Measurements from ENCODE around the gene NOTCH3.

The NOTCH3 gene

DNA sequence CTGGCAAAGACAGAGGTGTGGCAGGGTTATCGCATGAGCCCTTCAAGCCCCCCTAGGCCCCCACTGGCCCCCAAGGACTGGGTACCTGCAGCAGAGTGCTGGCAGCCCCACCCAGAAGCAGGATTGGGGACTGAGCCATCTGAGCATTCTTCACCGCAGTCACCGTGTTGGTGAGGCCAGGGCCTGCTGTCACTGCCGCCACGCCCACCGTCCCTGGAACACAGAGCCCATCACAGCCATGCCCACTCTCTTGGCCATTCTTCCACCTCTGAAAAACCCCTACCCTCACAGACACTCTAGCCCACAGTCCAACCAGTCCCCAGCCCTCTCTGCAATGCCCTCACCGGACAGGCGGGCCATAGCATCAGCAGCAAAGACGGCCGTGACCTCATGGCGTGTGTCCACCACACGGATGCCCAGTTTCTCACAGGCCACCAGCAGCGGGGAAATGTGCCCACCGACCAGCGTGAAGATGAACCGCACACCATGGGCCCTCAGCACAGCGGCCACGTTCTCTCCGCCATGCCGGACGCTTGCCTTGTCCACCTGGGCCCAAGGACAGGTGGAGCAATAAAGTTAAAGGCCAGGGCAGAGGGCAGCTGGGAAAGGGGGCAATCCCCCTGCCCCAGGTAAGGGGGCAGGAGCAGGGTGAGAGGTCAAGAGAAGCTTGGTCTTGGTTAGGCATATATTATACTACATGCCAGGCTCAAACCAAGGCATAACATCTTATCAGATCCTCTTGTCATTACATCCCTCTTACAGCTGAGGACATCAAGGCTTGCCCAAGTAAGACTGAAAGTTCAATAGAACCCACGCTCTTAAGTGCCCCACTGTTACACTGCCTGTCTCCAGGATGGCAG is 77.5 kb downstream of the NOTCH3 start:
- no peak for DNase-seq (ENCODE audit: low read depth)

DNA sequence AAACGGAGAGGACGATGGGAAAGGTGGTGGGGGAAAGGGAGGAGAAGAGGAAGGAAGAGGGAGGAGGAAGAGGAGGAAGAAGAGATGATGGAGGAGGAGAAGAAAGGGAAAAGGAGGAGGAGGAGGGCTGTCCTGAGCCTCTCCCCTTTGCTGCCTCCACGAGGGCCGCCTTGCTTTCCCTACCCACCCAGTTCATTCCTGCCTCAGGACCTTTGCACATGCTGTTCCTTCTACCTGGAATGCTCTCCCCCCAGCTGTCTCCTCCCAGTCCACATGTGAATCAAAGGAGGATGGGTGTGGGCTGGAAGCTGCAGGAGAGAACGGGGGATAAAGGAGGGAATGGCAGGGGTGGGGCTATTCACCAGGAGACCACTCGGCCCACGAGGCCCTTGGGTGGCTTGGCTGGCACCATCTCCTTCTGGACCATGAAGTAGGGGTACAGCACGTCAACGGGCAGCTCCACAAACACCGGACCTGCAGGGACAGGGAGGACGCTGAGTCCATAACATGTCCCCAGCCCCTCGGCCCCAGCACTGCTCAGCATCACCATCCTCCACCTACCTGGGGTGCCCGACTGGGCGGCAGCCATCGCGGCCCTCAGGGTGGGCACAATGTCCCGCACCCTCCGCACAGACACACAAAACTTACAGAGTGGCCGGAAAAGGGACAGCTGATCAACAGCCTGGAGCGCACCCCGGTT is 78.3 kb downstream of the NOTCH3 start:
- DNase-seq (ENCODE audit: low read depth), result no peak

DNA sequence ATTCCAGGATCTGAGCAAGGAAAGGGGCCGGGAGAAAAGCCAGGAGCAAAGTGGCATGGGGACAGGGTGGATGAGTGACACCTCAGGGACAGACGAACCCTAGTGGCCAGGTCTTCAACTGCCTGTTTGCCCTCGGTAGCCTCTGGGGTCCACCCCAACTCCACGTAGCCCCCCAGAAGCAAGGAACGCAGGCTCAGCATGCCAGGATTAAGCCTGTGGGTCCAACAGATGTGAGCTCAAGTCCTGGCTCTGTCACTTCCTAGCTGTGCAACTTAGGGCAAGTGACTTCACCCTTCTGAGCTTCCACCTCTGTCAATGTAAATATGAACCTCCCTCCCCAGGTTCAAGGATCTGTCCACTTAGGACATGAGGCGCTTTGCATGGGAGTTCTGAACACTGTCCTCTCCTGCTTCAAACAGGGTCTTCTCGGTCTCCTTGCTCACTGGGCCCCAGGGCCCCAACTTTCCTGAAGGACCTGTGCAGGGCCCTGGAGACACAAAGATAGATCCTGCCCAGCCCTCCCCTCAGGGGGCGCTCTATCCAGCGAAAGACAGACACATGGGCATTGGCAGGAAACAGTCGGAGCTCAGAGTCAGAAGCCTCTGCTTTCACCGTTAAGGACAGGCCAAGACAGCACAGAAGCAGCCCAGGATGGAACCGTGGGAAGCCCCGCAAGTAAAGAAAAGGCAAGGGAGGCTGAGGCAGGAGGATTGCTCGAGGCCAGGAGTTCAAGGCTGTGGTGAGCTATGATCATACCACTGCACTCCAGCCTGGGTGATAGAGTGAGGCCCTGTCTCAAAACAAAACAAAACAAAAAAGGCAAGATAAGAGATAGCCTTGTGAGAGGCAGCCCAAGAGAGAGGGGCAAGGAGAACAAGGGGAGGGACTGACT is 80.4 kb downstream of the NOTCH3 start:
- DNase-seq (ENCODE audit: low read depth), result no peak

DNA sequence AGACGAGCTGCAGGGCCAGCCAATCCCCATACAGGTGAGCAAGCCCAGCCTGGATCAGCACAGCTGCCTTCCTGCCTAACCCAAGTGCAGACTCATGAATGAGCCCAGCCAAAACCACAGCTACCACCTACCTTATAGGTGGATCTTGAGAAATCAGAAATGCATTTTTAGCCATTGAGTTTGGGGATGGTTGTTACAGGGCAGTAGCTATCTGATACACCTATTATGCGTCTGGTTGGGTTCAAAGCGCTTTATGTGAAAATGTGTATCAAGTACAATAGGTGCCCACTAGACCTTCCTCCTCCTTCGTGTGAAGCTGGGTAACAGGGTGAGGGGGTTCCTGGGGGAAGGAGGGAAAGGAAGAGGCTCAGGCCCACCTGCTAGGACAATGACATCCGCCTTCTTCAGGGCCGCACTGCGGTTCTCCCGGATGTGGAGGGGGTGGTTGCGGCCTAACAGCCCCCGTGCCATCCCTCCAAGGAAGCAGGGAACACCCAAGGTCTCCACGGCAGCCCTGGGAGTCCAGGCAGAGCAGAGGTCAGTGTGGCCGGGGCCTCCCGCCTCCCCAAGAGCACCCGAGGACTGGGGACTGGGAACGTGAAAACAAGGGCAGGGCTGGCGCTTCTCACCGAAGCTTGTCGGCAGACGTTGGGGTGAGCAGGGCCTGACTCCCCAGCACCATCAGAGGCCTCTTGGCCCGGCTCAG is 81.9 kb downstream of the NOTCH3 start:
- no peak for DNase-seq (ENCODE audit: low read depth)

DNA sequence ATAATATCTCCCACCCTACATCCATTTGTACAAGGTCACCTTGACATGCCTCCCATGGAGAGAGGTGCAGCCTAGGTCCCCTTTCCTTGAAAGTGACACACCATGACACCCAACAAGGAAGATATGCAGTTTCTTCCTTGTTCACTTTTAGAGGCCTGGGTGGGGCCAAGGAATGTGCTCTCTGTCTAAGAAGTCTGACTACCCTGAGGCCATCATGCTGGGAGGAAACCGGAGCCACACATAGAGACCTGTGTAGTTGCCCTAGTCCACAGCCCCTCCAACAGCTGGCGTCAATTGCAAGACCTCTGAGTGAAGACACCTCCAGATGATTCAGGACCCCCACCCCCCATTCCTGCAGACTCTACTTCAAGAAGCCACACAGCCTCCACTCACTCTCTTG is 82.5 kb downstream of the NOTCH3 start:
- no peak for DNase-seq (ENCODE audit: low read depth)

DNA sequence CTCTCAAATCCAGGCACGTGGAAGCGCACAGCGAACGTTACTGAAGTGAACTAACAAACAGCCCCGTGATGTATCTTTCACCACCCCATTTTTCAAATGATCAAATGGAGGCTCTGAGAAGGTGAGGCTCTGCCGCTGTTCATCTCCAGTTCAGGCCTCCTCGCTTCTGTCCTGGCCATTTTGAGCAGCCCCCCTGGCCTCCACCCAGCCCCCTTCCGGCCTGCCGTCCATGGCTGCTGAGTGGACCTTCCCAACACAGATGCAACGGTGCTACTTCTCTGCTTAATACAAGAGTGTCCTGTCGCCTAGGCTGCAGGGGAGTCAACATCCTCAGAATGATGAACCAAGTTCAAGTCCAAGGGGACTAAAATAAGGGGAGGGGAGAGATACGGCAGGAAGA is 83.9 kb downstream of the NOTCH3 start:
- DNase-seq (ENCODE audit: low read depth), result no peak

DNA sequence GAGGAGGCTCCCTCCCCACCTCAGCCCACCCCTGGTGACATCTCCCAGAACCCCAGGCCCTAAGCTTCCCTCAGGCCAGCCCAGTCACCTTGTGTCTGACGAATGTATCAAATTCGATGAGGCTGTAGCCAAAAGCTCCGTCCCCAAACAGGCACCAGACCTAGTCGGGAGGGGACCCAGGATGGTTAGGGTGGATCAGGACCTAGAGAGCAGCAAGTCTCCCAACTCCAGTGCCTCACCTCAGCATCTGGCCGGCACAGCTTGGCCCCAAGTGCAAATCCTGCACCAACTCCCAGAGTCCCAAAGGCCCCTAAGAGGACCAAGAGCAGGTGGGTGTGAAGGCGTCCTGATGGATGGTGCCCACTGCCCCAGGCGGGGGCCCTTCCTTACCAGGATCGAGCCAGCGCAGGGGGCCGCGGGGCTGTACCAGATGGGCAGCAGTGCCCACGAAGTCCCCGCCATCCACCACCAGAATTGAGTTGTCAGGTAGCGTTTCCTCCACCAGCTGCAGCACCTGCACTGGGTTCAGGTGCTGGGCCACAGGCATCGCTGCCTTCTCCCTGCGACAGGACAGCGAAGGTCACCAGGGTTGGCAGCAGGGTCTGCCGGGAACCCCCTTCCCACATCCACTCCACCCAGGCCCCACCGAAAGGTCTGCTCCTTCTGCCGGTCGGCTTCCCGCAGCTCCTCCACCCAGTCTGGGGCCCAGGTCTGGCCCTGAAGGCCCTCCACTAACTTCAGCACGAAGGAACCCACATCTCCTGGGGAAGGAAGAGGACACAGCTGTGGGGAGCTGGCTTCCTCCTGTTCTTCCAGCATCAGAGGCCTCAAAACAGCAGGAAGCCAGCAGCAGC is 84.8 kb downstream of the NOTCH3 start:
- DNase-seq (ENCODE audit: low read depth), result no peak

DNA sequence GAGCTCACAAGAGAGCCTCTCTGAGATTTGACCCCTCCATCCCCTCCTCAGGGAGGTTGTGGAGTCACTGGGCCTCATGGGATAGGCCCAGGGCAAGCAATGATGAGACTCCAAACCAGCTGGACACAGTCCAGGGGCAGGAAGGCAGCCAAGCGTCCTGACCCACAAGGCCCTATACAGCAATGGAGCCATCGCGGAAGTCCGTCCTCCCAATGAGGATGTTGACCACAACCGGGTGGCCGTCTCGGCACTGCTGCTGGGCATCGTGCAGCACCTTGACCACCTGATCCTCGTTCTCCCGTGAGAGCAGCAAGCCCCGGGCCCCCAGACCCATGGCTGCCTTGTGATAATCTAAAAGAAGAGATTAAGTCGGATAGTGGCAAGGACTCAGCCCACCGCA is 85.7 kb downstream of the NOTCH3 start:
- no peak for DNase-seq (ENCODE audit: low read depth)

DNA sequence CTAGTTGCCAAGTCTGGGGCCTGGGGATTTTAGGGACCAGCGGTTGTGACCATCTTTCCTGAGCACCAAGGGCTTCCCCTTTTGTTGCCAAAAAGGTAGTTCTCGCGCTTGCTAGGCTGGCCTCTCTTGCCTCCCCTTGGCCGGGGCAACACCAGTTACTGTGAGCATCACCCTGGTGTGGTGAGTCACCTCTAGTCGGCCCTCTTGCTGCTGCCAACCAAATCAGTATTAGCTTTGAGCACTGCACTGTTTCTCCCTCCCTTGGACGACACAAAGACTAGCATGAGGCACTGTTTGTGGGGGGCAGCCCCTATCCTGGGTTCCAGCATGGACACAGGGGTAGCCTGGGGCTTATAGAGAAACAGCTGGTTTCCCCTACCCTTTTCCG is 86.6 kb downstream of the NOTCH3 start:
- DNase-seq (ENCODE audit: low read depth), result no peak

DNA sequence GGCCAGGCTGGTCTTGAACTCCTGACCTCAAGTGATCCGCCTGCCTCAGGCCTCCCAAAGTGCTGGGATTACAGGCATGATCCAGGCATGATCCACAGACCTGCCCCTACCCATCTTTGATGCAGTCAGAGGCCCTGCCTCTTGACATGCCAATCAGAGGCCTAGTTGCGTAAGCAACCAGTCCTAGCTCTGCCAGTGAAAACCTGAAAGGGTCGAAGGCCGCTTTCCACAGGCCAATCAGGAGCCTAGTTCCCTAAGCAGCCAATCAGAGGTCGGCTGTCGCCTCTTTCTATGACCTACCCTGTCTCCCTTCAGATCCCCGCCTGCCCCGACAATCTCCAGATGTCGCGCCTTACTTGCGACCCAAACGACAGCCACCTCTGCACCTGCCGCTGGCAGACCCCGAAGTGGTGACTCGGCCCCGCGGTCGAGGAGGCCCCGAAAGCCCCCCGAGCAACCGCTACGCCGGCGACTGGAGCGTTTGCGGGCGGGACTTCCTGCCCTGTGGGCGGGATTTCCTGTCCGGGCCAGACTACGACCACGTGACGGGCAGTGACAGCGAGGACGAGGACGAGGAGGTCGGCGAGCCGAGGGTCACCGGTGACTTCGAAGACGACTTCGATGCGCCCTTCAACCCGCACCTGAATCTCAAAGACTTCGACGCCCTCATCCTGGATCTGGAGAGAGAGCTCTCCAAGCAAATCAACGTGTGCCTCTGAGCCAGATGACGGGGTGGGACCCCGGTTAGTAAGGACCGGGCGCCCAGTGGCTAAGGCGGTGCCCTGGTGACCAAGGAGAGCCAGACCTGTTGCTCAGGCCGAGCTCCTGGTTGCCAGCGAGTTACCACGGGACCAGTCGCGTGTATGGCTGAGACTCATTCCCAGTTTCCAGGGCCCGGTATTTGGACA is 87.3 kb downstream of the NOTCH3 start:
- DNase-seq (ENCODE audit: low read depth), result no peak

DNA sequence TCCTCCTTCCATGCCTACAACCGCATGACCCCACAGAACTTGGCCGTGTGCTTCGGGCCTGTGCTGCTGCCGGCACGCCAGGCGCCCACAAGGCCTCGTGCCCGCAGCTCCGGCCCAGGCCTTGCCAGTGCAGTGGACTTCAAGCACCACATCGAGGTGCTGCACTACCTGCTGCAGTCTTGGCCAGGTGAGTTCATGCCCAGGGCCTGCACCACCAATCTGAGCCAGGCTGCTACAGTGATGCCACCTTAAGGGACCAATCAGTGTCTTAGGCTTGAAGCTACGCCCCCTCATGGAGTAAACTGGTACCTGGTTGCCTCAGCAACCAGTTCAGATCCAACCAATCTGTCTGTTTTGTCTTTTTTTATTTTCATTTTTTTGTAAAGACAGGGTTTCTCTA is 88.4 kb downstream of the NOTCH3 start:
- no peak for DNase-seq (ENCODE audit: low read depth)

DNA sequence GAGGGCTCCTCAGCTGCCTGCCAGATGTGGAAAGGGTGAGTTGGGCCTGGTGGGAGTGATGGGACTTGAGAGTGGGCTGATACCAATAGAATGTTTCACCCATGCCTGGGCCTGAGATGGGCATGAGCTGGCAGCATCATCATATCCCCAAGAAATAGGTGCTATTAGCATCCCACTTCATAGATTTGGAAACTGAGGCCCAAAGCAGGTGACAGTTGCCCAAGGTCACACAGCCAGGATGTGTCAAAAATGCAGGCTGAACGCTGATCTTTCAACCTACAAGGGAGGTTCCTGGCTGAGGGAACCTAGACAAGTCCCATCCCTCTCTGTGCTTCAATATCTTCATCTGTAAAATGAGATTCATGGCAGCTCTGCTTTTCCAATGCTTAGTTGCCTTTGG is 89.0 kb downstream of the NOTCH3 start:
- no peak for DNase-seq (ENCODE audit: low read depth)

DNA sequence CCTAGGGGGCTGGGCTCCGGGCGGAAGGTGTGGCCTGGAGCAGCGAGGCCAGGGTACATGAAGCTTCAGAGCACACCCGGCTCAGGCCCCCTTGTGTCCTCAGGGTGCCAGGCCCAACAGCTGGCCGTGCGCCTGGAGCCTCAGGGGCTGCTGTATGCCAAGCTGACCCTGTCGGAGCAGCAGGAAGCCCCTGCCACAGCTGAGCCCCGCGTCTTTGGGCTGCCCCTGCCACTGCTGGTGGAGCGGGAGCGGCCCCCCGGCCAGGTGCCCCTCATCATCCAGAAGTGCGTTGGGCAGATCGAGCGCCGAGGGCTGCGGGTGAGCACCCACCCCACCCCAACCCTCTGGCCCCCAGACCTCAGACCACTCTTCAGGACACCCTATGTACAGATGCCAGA is 90.4 kb downstream of the NOTCH3 start:
- DNase-seq (ENCODE audit: low read depth), result no peak

DNA sequence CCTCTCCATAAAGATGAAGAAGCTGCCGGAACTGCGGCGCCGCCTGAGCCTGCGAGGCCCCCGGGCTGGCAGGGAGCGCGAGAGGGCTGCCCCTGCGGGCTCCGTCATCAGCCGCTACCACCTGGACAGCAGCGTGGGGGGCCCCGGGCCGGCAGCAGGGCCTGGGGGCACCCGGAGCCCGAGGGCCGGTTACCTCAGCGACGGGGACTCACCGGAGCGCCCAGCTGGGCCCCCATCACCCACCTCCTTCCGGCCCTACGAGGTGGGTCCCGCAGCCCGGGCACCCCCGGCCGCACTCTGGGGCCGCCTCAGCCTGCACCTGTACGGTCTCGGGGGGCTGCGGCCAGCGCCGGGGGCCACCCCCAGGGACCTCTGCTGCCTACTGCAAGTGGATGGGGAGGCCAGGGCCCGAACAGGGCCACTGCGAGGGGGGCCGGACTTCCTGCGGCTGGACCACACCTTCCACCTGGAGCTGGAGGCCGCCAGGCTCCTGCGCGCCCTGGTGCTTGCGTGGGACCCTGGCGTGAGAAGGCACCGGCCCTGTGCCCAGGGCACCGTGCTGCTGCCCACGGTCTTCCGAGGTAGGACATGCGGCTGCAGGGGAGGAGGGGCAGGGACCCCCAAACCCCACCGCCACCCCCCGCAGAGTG is 90.9 kb downstream of the NOTCH3 start:
- no peak for DNase-seq (ENCODE audit: low read depth)
